Neuronal stem cell (in vitro differentiated cells): ENCODE data around the gene EN2.

ENCODE experiments used
- DNase-seq: peaks from one replicate; pipeline ENCODE4 v3.0.0-alpha.2; 2013; ENCODE audit warnings: low spot score
- H2AFZ ChIP-seq: one replicate; pipeline ENCODE4 v1.6.1; 2013; ENCODE audit warnings: mild to moderate bottlenecking, low read length, inconsistent platforms
- H2AK5ac ChIP-seq: 2 replicates; pipeline ENCODE4 v1.6.1; 2013; ENCODE audit warnings: low read depth, mild to moderate bottlenecking, inconsistent platforms, low read length, moderate library complexity, mixed read lengths
- H2BK120ac ChIP-seq: 2 replicates; pipeline ENCODE4 v1.6.1; 2013; ENCODE audit warnings: low read depth, mild to moderate bottlenecking, inconsistent platforms, low read length, moderate library complexity, mixed read lengths
- H2BK12ac ChIP-seq: one replicate; pipeline ENCODE4 v1.6.1; 2013; ENCODE audit warnings: low read length, inconsistent platforms
- H2BK15ac ChIP-seq: 2 replicates; pipeline ENCODE4 v1.6.1; 2013; ENCODE audit warnings: mild to moderate bottlenecking, low read length, inconsistent platforms, mixed read lengths
- H2BK5ac ChIP-seq: one replicate; pipeline ENCODE4 v1.6.1; 2013; ENCODE audit warnings: inconsistent platforms, mild to moderate bottlenecking, low read length, moderate library complexity
- H3K14ac ChIP-seq: one replicate; pipeline ENCODE4 v1.6.1; 2013; ENCODE audit warnings: low read length, inconsistent platforms
- H3K18ac ChIP-seq: 2 replicates; pipeline ENCODE4 v1.6.1; 2013; ENCODE audit warnings: low read length, inconsistent platforms
- H3K23ac ChIP-seq: 2 replicates; pipeline ENCODE4 v1.6.1; 2013; ENCODE audit warnings: low read depth, mild to moderate bottlenecking, mixed read lengths, low read length, inconsistent platforms; ENCODE audit not compliant: poor library complexity
- H3K27ac ChIP-seq: replicated peaks from 3 replicates; pipeline ENCODE4 v1.5.1; 2013; ENCODE audit warnings: low read length, inconsistent platforms
- H3K27me3 ChIP-seq, 3 experiments: 2 replicates each; pipeline ENCODE4 v1.6.1; 2013; ENCODE audit warnings: low read length in 3 of 3, mild to moderate bottlenecking in 2 of 3, inconsistent platforms in 1 of 3, low read depth in 1 of 3, mixed read lengths in 1 of 3, moderate library complexity in 1 of 3; ENCODE audit not compliant: control insufficient read depth in 3 of 3, insufficient read depth in 3 of 3
- H3K36me3 ChIP-seq, 2 donors: replicated peaks in 1 of 2; 2 replicates each; pipeline ENCODE4 v1.6.1; 2013; ENCODE audit warnings: low read length in 2 of 2; ENCODE audit not compliant: control insufficient read depth in 2 of 2, insufficient read depth in 2 of 2
- H3K4ac ChIP-seq: 2 replicates; pipeline ENCODE4 v1.6.1; 2013; ENCODE audit warnings: inconsistent platforms, mild to moderate bottlenecking, low read length, moderate library complexity
- H3K4me1 ChIP-seq, 2 donors: 1 replicate in 1 of 2; 2 replicates in 1 of 2; pipeline ENCODE4 v1.6.1; 2013; ENCODE audit warnings: low read length in 2 of 2, low read depth in 1 of 2; ENCODE audit not compliant: control insufficient read depth in 2 of 2, insufficient read depth in 1 of 2
- H3K4me2 ChIP-seq: one replicate; pipeline ENCODE4 v1.6.1; 2013; ENCODE audit warnings: mild to moderate bottlenecking, low read length, inconsistent platforms; ENCODE audit not compliant: insufficient read depth, poor library complexity, severe bottlenecking
- H3K4me3 ChIP-seq, 2 donors: 2 replicates each; pipeline ENCODE4 v1.5.1; 2013; ENCODE audit warnings: low read length in 2 of 2, mild to moderate bottlenecking in 2 of 2, inconsistent platforms in 1 of 2, moderate library complexity in 1 of 2
- H3K79me1 ChIP-seq: one replicate; pipeline ENCODE4 v1.6.1; 2013; ENCODE audit warnings: low read depth, mild to moderate bottlenecking, inconsistent platforms, low read length, moderate library complexity
- H3K9ac ChIP-seq: one replicate; pipeline ENCODE4 v1.6.1; 2013; ENCODE audit warnings: mild to moderate bottlenecking, low read depth, low read length, inconsistent platforms; ENCODE audit not compliant: poor library complexity
- H3K9me3 ChIP-seq, 2 donors: replicated peaks in 1 of 2; 2 replicates each; pipeline versions ENCODE3 to v1.6.1; 2013; ENCODE audit warnings: low read length in 2 of 2, mild to moderate bottlenecking in 2 of 2, inconsistent platforms in 1 of 2, low read depth in 1 of 2, mixed read lengths in 1 of 2, moderate library complexity in 1 of 2; ENCODE audit not compliant: control insufficient read depth in 2 of 2, insufficient read depth in 1 of 2
- H4K8ac ChIP-seq: one replicate; pipeline ENCODE4 v1.6.1; 2013; ENCODE audit warnings: low read depth, mild to moderate bottlenecking, inconsistent platforms, low read length, moderate library complexity
- H4K91ac ChIP-seq: one replicate; pipeline ENCODE4 v1.6.1; 2013; ENCODE audit warnings: low read length, low read depth, mild to moderate bottlenecking, inconsistent platforms; ENCODE audit not compliant: poor library complexity
- WGBS, 2 donors: extraction: QIAGEN DNeasy Blood & Tissue Kit; methylation state at CpG; one replicate each; pipeline ENCODE4 v1.1.7; 2013; ENCODE audit warnings: missing lambda C conversion rate in 2 of 2, mixed read lengths in 1 of 2; ENCODE audit not compliant: insufficient read length in 2 of 2, insufficient replicate concordance in 1 of 2; ENCODE audit errors: extremely low coverage in 2 of 2; 5-methylcytosine and 5-hydroxymethylcytosine counted together

Gene EN2

GRCh38 chr7:155466814-155467733, 9.1 kb downstream of the EN2 start:
- H3K18ac ChIP-seq = peak overlapping the region; percentile 90
- peaks cover 0 to 62% of the 10 kb centered on the region in 2 donors for H3K4me1 ChIP-seq
- H2BK12ac ChIP-seq = no peak overlapping the region
- peaks cover 0 to 2% of the 10 kb centered on the region in 2 donors for H3K9me3 ChIP-seq
- peaks cover 0 to 41% of the 10 kb centered on the region in 2 donors for H3K36me3 ChIP-seq
- peak overlapping the region; percentile 60 for H3K4me2 ChIP-seq
- H4K8ac ChIP-seq = no peak overlapping the region
- H3K14ac ChIP-seq = no peak overlapping the region
- H2AK5ac ChIP-seq = no peak overlapping the region
- peak overlapping the region; percentile 56 for H2BK5ac ChIP-seq
- H2AFZ ChIP-seq = peak overlapping the region; percentile 85
- peak overlapping the region in 1 of 2 donors; percentile 59 for H3K4me3 ChIP-seq
- DNase-seq = peak; percentile 82
- no peak overlapping the region for H2BK15ac ChIP-seq
- peak overlapping the region; percentile 54 for H2BK120ac ChIP-seq
- no peak overlapping the region for H3K4ac ChIP-seq
- H4K91ac ChIP-seq = no peak overlapping the region
- peak overlapping the region; percentile 62 for H3K23ac ChIP-seq
- H3K9ac ChIP-seq = no peak overlapping the region
- H3K27ac ChIP-seq = no peak overlapping the region
- peaks cover 0 to 94% (median 66%) of the 10 kb centered on the region in 3 experiments for H3K27me3 ChIP-seq
- H3K79me1 ChIP-seq = no peaks in the 10 kb centered on the region
- no CpG with 5 or more reads among the region's 78 CpGs for WGBS, 2 donors

DNA sequence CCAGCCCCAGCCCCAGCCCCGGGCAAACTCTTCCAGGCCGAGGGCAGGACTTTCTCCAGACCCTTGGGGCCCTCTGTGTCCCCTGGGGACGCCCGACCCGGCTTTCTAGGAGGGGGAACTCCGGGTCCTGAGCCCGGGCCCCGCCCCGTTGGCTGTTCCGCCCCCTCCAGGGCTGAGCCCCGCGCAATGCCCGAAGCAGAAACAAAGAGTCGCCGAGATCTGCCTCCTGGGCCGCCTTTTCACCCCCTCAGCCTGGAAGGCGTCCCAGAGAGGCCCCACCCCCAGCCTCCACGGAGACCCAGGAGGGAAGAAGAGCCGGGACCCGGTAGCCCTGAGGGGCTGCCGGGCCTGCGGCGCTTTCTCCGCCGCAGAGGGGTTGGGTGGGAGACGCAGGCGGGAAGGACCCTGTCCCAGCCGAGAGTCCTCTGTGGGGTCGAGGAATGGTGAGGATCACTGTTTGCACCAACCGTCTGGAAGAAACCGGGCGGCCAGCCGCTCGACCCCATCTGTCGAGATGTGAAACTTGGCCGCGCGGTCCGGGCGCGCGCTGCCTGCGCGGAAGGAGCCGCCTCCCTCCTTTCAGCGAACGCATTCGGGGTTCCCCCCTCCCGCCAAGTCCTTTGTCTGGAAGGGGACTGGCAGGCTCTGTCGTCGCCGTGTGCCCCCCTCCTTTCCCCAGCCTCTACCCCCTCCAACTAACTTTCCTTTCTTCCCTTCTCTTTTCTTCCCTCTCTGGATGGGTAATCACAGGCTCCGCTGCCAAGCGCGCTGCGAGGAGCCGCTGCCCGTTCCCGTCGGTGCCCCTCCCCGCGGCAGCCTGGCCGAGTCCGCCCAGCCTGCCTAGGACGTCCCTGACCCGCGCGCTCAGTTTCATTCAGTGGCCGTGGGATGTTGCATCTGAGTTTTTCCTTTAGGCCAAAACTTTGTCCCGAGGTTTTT, 10.2 kb downstream of the EN2 start:
- Histone ChIP-seq H2BK5ac (no peak overlapping the region), H3K27ac (no peak overlapping the region)
- DNase-seq = no peak

DNA sequence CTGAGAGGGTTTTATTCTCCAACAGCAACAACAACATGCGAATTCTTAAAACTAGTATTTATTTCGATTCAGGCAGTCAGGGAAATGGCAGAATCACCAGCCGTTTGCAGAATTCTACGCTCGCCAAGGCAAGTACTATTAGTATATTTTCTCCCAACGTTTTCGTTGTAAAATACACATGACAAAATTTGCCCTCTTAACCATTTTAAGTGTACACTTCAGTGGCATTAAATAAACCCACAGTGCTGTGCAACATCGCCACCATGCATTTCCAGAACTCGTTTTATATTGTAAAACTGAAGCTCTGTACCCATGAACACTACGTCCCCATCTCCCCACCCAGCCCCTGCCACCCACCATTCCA, 10.8 kb downstream of the EN2 start:
- Histone ChIP-seq H3K9me3 (no peaks in the 10 kb centered on the region), H3K27ac (no peak overlapping the region), H4K91ac (no peak overlapping the region), H2BK120ac (no peak overlapping the region), H2BK12ac (no peak overlapping the region), H3K4me1 (peaks cover 2 to 60% of the 10 kb centered on the region in 2 donors), H3K27me3 (peaks cover 0 to 97% (median 64%) of the 10 kb centered on the region in 3 experiments), H2AK5ac (no peak overlapping the region), H3K9ac (no peak overlapping the region), H4K8ac (no peak overlapping the region), H3K18ac (no peak overlapping the region), H3K79me1 (no peaks in the 10 kb centered on the region), H2BK15ac (no peak overlapping the region), H2AFZ (peak overlapping the region; percentile 85), H3K36me3 (peaks cover 0 to 25% of the 10 kb centered on the region in 2 donors), H3K4me3 (peak overlapping the region in 1 of 2 donors; percentile 59), H2BK5ac (no peak overlapping the region), H3K4me2 (no peak overlapping the region), H3K23ac (no peak overlapping the region), H3K14ac (no peak overlapping the region), H3K4ac (no peak overlapping the region)
- no CpG with 5 or more reads among the region's 10 CpGs for WGBS, 2 donors
- DNase-seq = no peak

More for the DNA sequence above, 10.2 kb downstream of the EN2 start:
- H3K27me3 ChIP-seq = peaks cover 0 to 97% (median 64%) of the 10 kb centered on the region in 3 experiments
- no peak overlapping the region for H2BK15ac ChIP-seq
- no peak overlapping the region for H3K9ac ChIP-seq
- WGBS, 2 donors = no CpG with 5 or more reads among the region's 70 CpGs
- H3K36me3 ChIP-seq = peaks cover 0 to 31% of the 10 kb centered on the region in 2 donors
- H2AK5ac ChIP-seq = no peak overlapping the region
- no peak overlapping the region for H3K23ac ChIP-seq
- no peak overlapping the region for H3K14ac ChIP-seq
- peak overlapping the region; percentile 85 for H2AFZ ChIP-seq
- no peak overlapping the region for H4K8ac ChIP-seq
- H3K4me3 ChIP-seq = peak overlapping the region in 1 of 2 donors; percentile 59
- no peaks in the 10 kb centered on the region for H3K9me3 ChIP-seq
- no peaks in the 10 kb centered on the region for H3K79me1 ChIP-seq
- H4K91ac ChIP-seq = no peak overlapping the region
- peak overlapping the region; percentile 69 for H3K18ac ChIP-seq
- no peak overlapping the region for H2BK120ac ChIP-seq
- no peak overlapping the region for H3K4ac ChIP-seq
- H3K4me1 ChIP-seq = peaks cover 2 to 64% of the 10 kb centered on the region in 2 donors
- no peak overlapping the region for H2BK12ac ChIP-seq
- H3K4me2 ChIP-seq = peak overlapping the region; percentile 38
